ENCODE data around the gene TSHR.
"Not testable (repeated sequence)": the region's sequence is repeated elsewhere in the genome, so short reads cannot be mapped to it uniquely, and the experiment has no call there.

TSHR gene

GRCh38 chr14:80951491-80951890 lies 3.9 kb upstream of the TSHR start:
- no peak for DNase-seq

GRCh38 chr14:80953211-80953610 lies 2.2 kb upstream of the TSHR start:
- DNase-seq, result not testable (repeated sequence)

DNA sequence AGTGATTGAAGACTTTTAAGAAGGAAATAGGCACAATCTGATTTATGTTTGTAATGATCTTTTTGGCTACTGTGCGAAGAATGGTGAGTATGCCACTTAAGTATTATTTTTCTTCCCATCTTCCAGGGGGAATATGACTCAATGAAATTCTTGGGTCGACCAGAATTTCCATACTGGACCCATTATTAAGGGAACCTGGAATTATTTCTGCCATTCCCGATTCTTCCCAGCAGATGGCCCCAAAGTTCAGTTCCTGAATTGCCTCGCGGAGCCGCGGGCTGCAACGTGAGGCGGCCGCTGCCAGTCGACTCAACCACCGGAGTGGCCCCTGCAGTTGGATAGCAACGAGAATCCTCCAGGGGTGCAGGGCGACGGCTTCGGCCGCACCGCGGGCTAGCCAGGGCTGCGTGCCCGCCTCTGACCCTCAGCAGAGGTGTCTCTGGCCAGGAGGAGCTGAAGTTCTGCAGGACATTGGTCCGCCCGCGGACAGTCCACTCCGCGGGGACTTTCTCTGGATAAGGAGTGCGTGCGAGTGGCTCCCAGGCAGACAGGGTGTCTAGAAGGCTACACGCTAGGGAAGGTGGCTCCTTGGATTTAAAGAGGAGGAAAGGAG lies 628 bp upstream of the TSHR start:
- DNase-seq, result peak; percentile 51 to 80 (median 62)

GRCh38 chr14:80956102-80956501 lies 681 bp downstream of the TSHR start:
- no peak for DNase-seq

DNA sequence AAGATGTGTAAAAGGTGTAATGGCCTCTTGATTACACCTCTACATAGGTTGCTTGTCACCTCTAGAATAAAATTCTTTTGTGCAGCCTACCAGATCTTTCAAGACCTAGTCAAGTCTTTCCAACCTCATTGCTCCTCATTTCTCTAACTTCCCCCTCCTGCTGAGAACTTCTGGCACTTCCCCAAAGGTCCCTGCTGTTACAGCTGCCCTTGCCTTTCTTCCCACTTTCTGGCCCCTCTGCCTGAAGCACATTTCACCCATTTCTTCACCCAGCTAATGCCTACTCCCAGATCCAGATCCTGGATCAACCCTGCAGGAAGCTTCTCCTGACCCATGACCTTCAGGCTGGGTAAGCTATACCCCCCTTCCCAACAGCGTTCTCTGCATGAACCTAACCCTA lies 1.5 kb downstream of the TSHR start:
- DNase-seq, result peak in 1 of 5 donors; percentile 18

DNA sequence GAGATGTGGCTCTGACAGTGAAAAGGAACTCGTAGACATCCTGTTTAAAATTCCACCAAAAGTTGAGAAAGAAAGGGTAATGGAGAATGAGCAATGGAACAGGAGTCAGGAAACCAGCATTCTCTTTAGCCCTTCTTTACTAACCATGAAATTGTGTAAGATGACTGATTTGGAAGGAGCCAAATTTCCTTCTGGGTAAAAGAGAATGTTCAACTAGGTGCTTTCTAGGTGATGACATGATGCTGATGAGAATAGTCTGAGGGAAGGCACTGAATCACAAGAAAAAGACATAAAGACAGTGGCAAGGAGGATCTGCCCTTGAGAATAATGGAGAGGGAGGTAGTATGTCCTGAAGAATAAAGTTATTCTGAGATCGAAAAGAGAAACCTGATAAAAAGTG lies 2.2 kb downstream of the TSHR start:
- no peak for DNase-seq

DNA sequence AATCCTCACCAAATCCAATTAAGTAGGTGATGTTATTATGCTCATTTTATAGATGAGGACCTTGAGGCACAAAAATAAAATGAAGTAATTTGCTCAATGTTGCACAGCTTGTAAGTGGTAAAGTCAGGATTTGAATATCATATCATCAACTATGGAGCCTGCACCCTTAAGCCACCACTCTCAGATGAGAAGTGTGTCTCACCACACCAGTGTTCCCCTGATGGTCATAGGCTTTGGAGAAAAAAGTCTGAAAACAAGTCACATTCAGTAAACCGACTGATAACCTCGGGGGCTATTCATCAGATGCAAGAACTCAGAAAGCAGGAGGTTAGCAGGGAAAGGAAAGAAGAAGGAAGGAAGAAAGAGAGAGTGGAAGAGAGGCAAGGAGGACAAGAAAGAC lies 2.8 kb downstream of the TSHR start:
- peak in 1 of 5 donors; percentile 27 for DNase-seq

- DNase-seq, result no peak
These were observed 3.5 kb downstream of the TSHR start for GRCh38 chr14:80958939-80959338.

DNA sequence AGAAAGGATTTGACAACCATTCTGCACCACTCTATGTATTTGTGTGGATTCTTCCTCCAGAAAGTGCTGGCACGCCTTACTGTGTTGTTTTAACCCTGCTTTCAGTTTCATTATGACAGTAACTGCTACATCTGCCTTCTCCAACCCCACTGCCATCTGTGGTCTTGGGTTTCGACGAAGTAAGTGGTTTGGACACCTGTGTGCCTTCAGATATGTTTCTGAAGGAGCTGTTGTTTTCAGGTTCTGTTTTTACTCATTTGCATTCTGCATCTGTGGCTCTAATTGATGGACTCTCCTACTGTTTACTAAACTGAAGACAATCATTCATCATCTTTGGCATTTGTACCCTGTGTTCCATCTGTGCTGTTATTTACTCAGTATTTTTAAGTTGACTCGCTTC lies 4.1 kb downstream of the TSHR start:
- DNase-seq, result peak in 4 of 5 donors; percentile 28 to 97 (median 40)

GRCh38 chr14:80965037-80965436 lies 9.6 kb downstream of the TSHR start:
- DNase-seq, result no peak

GRCh38 chr14:80973931-80974641 lies 18.7 kb downstream of the TSHR start:
- DNase-seq, result peak in 1 of 5 donors; percentile 54

GRCh38 chr14:80974679-80975078 lies 19.3 kb downstream of the TSHR start:
- DNase-seq, result no peak

GRCh38 chr14:80977221-80977620 lies 21.8 kb downstream of the TSHR start:
- peak in 1 of 5 donors; percentile 51 for DNase-seq

DNA sequence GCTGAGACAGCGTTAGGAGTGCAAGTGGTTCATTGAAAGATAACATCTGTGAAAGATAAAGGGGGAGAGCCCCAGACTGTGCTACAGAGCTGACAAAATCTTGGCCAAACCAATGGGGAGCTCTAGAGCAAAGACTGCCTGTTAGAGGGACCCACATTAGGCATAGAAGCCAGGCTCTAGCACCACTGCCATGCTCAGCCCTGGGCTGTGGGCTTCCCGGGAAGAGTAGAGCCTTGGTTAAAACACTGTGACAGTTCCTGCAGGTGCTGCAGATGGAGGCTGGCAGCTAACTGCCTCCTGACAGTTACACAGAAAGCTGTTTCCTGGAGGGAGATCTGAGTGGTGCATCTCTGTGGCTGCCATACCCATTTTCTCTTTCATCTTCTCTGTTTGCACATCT lies 23.0 kb downstream of the TSHR start:
- peak in 1 of 5 donors; percentile 90 for DNase-seq

- DNase-seq, result no peak
These were observed 24.5 kb downstream of the TSHR start for GRCh38 chr14:80979951-80980350.

DNA sequence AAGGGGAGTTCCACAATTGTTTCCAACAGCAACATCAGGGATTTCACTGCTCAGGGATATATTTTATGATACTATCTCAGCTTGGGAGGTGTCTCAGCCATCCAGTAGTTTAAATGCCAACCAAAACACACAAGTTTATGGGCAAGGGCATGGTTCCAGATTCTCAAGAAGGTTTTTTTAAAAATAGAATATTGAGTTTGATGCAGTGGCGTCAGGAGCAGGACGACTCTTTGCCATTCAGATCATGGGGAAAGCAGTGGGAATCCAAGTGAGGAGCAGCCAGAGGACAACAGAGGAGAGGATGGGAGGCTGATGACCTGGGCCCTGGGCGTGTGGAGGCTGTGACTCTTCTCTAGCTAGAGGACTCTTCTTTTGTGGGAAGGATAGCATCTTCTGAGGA lies 25.7 kb downstream of the TSHR start:
- no peak for DNase-seq

- DNase-seq, result no peak
These were observed 26.3 kb downstream of the TSHR start for GRCh38 chr14:80981673-80982072.

DNA sequence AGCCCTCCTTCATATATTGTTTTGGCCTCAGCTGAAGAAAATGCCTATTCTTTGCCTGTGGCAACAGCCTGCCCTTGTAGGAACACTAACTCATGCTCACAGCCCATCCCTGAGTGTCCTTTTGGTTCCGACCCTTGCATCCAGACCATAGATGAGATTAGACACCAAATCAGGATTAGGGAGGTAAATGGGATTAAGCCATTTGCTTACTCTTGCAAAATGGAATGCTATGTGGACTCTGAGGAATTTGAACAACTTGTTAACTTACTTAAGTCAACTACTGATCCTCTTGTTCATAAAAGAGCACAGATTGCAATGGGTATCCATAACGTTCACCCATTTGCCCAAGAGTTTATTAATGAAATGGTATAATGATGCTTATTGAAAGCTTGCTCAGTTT lies 27.3 kb downstream of the TSHR start:
- DNase-seq, result no peak

GRCh38 chr14:80987235-80988032 lies 32.0 kb downstream of the TSHR start:
- DNase-seq, result peak; percentile 19 to 74 (median 42)

DNA sequence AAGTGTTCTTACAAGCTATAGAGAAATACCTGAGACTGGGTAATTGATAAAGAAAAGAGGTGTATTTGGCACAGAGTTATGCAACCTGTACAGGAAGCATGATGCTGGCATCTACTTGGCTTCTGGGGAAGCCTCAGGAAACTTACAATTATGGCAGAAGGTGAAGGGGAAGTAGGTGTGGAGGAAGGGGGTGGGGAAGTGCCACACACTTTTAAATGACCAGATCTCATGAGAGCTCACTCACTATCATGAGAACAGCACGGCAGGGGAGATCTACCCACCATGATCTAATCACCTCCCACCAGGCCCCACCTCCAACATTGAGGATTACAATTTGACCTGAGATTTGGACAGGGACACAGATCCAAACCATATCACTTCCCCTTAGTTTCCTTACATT lies 32.8 kb downstream of the TSHR start:
- DNase-seq, result no peak

- peak in 1 of 5 donors; percentile 54 for DNase-seq
These were observed 33.5 kb downstream of the TSHR start for GRCh38 chr14:80988735-80989429.

DNA sequence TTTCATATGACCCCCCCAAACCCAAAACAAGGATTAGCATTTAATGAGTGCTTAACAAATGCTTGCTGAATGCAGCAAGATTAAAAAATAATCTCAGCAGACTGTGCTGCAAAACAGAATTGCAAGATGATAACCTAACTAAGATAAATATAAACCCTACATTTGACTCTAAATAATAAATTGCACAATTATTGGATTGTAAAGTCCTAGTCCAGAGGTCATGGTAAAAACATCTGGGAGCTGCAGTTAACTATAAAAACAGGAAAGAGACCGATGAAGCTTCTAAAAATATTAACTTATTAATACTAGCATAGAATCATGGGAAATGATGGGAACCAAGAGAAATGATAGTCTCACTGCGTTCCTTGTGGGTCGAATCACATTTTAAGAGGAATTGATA lies 37.2 kb downstream of the TSHR start:
- DNase-seq, result no peak
